Right cardiac atrium (tissue), 5 donors: ENCODE data around the gene HSD17B7. TPM values are rescaled to one million over a fixed set of nuclear protein-coding genes. Genes with fewer than 3 reads are reported as not detected.

ENCODE experiments used
- ATAC-seq, 2 donors: fragments of 200-7000 bp; cut with Tn5 transposase; one replicate each; pipeline versions ENCODE4 v1.8.0 to v1.9.1; 2020; ENCODE audit warnings: moderate library complexity in 2 of 2, mild to moderate bottlenecking in 1 of 2
- DNase-seq, 3 donors: peaks; one replicate each; pipeline ENCODE4 v3.0.0-alpha.2; 2020
- H3K27ac ChIP-seq: one replicate; pipeline ENCODE4 v1.5.1; 2013; ENCODE audit warnings: mild to moderate bottlenecking, low read length, control low read depth, moderate library complexity
- H3K27me3 ChIP-seq: one replicate; pipeline ENCODE4 v1.6.1; 2013; ENCODE audit not compliant: control insufficient read depth, insufficient read depth
- H3K4me1 ChIP-seq: one replicate; pipeline ENCODE4 v1.6.1; 2013; ENCODE audit warnings: low read length; ENCODE audit not compliant: control insufficient read depth, insufficient read depth
- H3K4me3 ChIP-seq: one replicate; pipeline ENCODE4 v1.5.1; 2013; ENCODE audit warnings: low read length, control low read depth
- H3K9me3 ChIP-seq: one replicate; pipeline ENCODE4 v1.6.1; 2013; ENCODE audit warnings: low read length; ENCODE audit not compliant: control insufficient read depth
- WGBS: extraction: QIAGEN DNeasy Blood & Tissue Kit; methylation state at CpG from one replicate; pipeline ENCODE4 v1.1.7; 2013; 5-methylcytosine and 5-hydroxymethylcytosine counted together
- intact Hi-C, 4 donors: fragments of 100-400 bp; cut with DNase I; formaldehyde crosslinking; loops; one replicate each; pipeline versions ENCODE4 v1.11.0 to v1.14.0; 2022 to 2023
- polyA plus RNA-seq: library from polyadenylated mRNA; stranded (reverse); fragments of 200-250 nt; gene quantifications from one replicate; pipeline ENCODE4 v1.2.3, GENCODE V29; 2013
- total RNA-seq, 4 donors: library from RNA; stranded (reverse); fragmentation: NEBNext Ultra II Directional; extraction: Animal tissue kit (Norgen Biotek cat#: 25700); gene quantifications; one replicate each; pipeline ENCODE4 v1.2.1, GENCODE V29; 2021
- donor health status: healthy with polysubstance abuse.
- donor health status: DM: no; HTN: yes; CAD: no.
- donor health status: DM: no; HTN: no; CAD: no.
- donor health status: DM: no; HTN: yes; CAD: no; lungs with severe emphysema.
- donor health status: DM: yes; HTN: yes; CAD: no.

HSD17B7 gene
- total and polyA plus RNA-seq, 5 donors: 5.2 to 7.3 (median 6.2) TPM

DNA sequence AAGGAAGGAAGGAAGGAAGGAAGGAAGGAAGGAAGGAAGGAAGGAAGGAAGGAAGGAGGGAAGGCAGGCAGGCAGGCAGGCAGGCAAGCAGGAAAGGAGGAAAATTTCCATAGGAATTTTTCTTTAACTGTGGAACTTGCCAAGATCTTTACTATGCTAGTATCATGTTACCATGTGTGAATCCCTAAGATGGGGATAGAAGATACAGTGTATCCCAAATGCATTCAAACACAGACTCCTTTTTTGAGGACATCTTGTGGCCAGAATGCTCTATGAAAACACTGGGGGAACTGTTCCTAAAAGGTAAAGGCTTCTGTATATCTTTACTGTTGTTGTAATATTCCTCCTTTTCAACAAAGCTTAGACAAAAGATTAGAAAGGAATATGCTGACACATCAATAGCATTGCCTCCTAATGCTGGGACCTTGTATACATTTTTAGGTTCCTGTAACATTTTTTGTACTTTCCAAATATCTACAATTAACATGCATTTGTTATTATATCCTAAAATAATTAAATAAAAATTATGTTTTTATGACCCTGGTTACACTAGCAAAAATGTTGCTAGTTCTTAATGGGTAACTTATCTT is 49.8 kb downstream of the HSD17B7 start:
- Histone ChIP-seq H3K4me3 (no peak overlapping the region), H3K4me1 (no peaks in the 10 kb centered on the region), H3K9me3 (no peaks in the 10 kb centered on the region), H3K27me3 (no peaks in the 10 kb centered on the region), H3K27ac (no peak overlapping the region)
- ATAC-seq (no peak), DNase-seq (no peak)
- intact Hi-C loops: loop anchor here in 1 of 4 donors (10.0 kb wide), 1 partner anchor 334 kb away; no protein-coding TSS in a partner anchor

DNA sequence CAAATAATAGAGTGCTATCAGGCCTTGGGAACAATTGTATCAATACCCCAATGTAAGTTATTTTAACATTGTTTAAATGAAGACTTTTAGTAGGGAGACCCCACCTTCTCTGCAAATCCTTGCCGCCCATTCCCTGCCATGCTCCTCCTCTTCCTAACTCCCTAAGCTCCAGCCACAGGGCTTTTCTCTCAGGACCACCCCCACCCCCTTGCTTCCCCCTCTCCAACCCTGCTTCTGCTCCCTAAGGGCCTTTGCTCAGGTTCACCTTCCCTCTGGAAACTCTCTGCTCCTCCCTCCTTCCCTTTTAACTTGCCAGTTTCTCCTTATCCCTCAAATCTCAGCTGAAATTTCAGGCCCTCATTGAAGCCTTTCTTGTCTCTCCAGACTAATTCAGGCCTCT is 53.7 kb downstream of the HSD17B7 start:
- no peak overlapping the region for H3K4me3 ChIP-seq
- no peaks in the 10 kb centered on the region for H3K27me3 ChIP-seq
- WGBS: 89% methylated on average over 1 of the region's 1 CpG
- H3K4me1 ChIP-seq: no peaks in the 10 kb centered on the region
- no peak for ATAC-seq
- intact Hi-C loops: loop anchor here in 1 of 4 donors (10.0 kb wide), 1 partner anchor 331 kb away; no protein-coding TSS in a partner anchor
- H3K27ac ChIP-seq: no peak overlapping the region
- H3K9me3 ChIP-seq: no peaks in the 10 kb centered on the region
- DNase-seq: no peak

DNA sequence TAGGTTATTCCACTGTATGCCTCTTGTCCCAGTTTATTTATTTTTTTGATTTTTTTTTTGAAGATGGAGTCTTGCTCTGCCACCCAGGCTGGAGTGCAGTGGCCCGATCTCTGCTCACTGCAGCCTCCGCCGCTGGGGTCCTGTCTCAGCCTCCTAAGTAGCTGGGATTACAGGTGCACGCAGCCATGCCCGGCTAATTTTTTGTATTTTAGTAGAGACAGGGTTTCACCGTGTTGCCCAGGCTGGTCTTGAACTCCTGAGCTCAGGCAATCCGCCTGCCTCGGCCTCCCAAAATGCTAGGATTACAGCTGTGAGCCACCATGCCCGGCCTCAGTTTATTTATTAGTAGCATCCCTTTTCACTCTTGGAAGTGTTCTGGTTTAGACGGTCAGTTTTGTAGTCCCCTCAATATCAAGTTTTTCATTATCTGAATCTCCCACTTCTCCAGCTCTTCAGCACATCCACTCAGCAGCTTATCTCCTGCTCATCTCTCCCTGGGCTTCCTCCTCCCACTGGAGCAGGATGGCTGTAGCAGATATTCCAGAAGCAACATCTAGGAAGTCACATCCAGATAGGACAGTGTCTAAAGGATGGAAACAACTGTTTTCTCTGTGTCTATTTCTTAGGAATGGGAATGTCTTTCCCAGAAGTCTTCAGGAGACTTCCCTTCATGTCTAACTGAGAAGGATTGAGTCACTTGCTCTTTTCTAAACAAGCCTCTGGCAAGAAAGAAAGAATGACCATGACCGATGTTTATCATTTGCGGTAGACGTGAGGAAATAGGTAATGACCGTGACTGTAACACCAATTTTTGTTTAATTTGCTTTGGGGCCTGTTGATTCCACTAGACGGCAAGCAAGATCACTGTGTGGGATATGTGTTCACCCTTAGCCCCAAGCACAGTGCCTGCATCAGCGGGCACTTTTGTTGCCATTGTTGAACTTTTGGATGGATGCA is 56.0 kb downstream of the HSD17B7 start:
- H3K4me1 ChIP-seq: no peaks in the 10 kb centered on the region
- peak in 1 of 3 donors; percentile 43 for DNase-seq
- intact Hi-C loops: loop anchor here in 2 of 4 donors (5.0 to 10.0 kb wide), 2 partner anchors 328 to 466 kb away; no protein-coding TSS in a partner anchor
- no peak for ATAC-seq
- H3K27me3 ChIP-seq: no peaks in the 10 kb centered on the region
- WGBS: 86% methylated on average over 16 of the region's 16 CpGs
- no peaks in the 10 kb centered on the region for H3K9me3 ChIP-seq
- no peak overlapping the region for H3K27ac ChIP-seq
- no peak overlapping the region for H3K4me3 ChIP-seq

DNA sequence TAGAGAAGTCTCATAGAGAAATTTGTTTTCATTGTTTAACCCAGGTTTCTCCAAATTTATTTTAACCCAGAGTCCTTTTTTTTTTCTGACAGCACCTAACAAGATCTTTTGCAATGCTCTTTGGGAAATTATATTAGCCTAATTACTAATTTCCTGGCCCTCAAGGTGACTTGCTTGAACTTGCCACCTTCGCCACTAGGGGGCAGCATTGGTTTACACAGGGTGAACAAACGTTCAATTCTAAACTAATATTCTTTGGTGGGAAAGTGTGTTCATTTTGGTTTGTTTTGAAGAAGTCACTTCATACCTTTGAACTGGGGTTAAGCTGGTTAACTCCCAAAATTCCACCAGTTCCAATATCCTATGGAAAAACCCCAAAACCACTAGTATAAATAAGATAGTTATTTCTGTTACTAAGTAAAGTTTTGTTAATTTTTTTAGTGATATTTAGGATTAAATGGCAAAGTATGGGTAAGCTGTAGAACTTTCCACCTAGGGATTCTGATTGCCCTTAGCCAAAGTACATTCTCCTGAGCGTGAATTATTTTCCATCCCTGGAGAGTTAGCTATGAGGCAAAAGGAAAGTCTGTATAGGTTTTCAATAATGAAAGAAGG is 57.4 kb downstream of the HSD17B7 start:
- no peaks in the 10 kb centered on the region for H3K27me3 ChIP-seq
- ATAC-seq (peak in 1 of 2 donors; percentile 37), DNase-seq (peak; percentile 81 to 90 (median 84))
- H3K27ac ChIP-seq: no peak overlapping the region
- WGBS: 6% methylated on average over 3 of the region's 3 CpGs
- no peaks in the 10 kb centered on the region for H3K9me3 ChIP-seq
- no peak overlapping the region for H3K4me3 ChIP-seq
- intact Hi-C loops: loop anchor here in 2 of 4 donors (5.0 to 10.0 kb wide), 2 partner anchors 327 to 464 kb away; no protein-coding TSS in a partner anchor
- H3K4me1 ChIP-seq: no peaks in the 10 kb centered on the region

DNA sequence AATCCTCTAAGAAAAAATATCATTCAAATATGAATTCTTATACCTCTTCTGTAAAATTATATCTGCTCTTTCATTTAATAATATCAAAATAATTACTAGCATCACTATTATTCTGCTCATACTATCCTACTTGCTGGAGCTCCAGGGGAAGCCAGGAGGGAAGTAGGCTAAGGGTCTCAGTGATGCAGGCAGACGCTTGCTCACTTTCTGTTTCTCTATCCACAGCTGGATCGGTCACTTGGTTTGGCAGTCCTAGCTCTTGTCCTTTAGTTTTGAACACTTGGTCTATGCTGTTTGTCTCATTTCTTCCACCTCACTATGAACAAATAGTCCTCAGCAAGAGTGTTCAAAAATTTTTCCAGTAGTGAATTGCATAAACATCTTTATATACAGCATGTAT is 59.2 kb downstream of the HSD17B7 start:
- Histone ChIP-seq H3K4me3 (no peak overlapping the region), H3K9me3 (no peaks in the 10 kb centered on the region), H3K27me3 (no peaks in the 10 kb centered on the region), H3K4me1 (no peaks in the 10 kb centered on the region), H3K27ac (no peak overlapping the region)
- WGBS: 53% methylated on average over 2 of the region's 2 CpGs
- DNase-seq: no peak
- intact Hi-C loops: loop anchor here in 3 of 4 donors (5.0 to 10.0 kb wide), 4 partner anchors 325 to 468 kb away; no protein-coding TSS in a partner anchor
- no peak for ATAC-seq

DNA sequence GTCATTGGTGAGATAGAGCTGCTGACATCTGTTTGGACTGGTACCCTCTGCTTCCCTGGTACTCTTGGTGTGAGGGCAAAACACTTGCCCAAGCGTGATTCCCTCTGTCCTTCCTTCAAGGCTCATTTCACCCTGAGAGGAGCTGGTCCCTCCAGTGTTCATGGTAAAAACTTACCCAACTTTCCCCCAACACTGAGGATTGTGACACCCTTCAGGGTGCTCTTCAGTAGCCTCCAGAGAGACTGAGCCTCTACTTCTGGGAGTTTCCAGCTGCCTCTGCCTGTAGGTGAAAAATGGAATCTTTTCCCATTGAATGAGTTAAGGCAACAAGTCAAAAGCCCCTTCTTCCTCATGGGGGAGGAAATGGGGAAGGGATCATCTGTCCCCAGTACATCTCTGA is 60.8 kb downstream of the HSD17B7 start:
- Histone ChIP-seq H3K9me3 (no peaks in the 10 kb centered on the region), H3K27me3 (no peaks in the 10 kb centered on the region), H3K27ac (no peak overlapping the region), H3K4me3 (no peak overlapping the region), H3K4me1 (no peaks in the 10 kb centered on the region)
- 59% methylated on average over 1 of the region's 1 CpG for WGBS
- intact Hi-C loops: loop anchor here in 2 of 4 donors (5.0 to 10.0 kb wide), 2 partner anchors 463 to 466 kb away; no protein-coding TSS in a partner anchor
- DNase-seq: no peak
- no peak for ATAC-seq

DNA sequence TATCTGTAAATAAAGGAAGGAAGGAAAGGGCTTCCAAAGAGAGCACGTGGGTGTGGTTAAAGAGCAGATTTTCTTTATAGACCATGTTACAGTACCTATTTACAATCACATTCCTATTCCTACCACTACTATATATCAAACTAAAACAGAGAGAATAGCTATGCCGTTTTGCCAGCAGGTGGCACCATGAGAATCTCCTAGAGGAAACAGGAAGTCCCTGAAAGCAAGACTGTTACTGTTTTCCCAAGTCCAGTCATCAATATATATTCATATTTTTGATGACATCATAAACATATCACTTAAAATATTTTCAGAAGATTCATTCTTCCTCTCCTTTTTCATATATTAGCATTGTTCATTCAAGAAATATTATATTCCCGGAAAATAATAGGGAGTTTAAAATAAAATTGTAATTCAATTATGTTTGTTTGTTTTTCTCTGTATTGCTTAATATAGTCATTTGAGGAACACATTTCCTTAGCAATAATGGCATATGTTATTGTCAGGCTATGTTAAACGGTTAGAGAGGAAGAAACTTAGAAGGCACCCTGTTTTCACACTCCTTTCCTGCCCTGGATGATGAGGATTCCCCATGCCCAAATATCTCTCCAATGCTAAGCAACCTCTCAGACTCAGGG is 63.9 kb downstream of the HSD17B7 start:
- no peaks in the 10 kb centered on the region for H3K27me3 ChIP-seq
- 32% methylated on average over 4 of the region's 4 CpGs for WGBS
- H3K27ac ChIP-seq: no peak overlapping the region
- ATAC-seq (peak; percentile 57 to 69), DNase-seq (peak; percentile 47 to 73 (median 62))
- no peak overlapping the region for H3K4me3 ChIP-seq
- H3K9me3 ChIP-seq: no peaks in the 10 kb centered on the region
- no peaks in the 10 kb centered on the region for H3K4me1 ChIP-seq
- intact Hi-C loops: loop anchor here in 2 of 4 donors (5.0 to 10.0 kb wide), 2 partner anchors 460 to 463 kb away; no protein-coding TSS in a partner anchor

DNA sequence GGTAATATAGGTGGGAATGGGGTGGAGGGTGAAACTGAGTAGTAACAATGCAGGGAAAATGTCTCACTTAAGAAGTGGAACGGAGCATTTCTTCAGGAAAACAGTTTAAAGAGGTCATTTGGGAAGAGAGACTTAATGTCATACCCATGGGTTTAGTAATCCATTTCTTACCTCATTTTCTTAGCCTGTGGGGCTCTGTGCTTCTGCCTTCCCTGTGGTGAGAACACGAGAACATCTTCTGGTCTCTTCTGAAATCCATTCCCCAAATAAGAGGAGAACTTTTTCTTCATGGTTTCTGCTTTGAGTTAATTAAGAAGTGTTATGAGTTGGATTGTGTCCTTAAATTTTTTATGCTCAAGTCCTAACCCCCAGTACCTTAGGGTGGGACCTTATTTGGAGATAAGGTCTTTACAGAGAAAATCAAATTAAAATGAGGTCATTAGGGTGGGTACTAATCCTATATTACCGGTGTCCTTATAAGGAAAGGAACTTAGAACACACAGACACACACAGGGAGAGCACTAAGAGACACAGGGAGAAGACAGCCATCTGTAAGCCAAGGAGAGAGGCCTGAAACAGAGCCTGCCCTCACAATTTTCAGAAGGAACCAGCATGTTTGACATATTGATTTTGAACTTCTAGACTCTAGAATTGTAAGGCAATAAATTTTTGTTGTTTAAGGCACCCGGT is 65.1 kb downstream of the HSD17B7 start:
- intact Hi-C loops: loop anchor here in 2 of 4 donors (5.0 to 10.0 kb wide), 2 partner anchors 457 to 459 kb away; no protein-coding TSS in a partner anchor
- Histone ChIP-seq H3K4me3 (no peak overlapping the region), H3K27me3 (no peaks in the 10 kb centered on the region), H3K27ac (no peak overlapping the region), H3K4me1 (no peaks in the 10 kb centered on the region), H3K9me3 (no peaks in the 10 kb centered on the region)
- DNase-seq (no peak), ATAC-seq (no peak)
- 86% methylated on average over 4 of the region's 4 CpGs for WGBS

DNA sequence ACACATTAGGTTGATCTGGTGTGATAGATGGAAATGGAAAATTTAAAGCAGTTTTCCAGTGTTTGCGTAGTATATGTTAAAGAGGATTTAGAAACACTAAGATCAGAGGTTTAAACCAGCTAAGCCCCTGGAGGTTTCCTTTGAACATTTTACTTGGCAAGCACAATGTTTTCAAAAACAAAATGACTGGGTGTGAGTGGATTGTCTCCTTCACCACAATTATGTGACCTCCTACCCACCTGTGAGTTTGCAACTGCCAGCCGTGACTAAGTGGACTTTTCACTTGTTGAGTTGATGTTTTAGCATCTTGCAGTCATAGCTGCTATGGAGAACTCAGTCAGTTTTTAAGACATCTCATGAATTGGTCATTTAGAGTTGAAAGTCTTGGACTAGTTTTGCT is 65.8 kb downstream of the HSD17B7 start:
- no peaks in the 10 kb centered on the region for H3K9me3 ChIP-seq
- 81% methylated on average over 2 of the region's 2 CpGs for WGBS
- no peak overlapping the region for H3K27ac ChIP-seq
- DNase-seq: no peak
- intact Hi-C loops: loop anchor here in 2 of 4 donors (5.0 to 10.0 kb wide), 2 partner anchors 456 to 459 kb away; no protein-coding TSS in a partner anchor
- ATAC-seq: no peak
- H3K4me1 ChIP-seq: peaks cover 3% of the 10 kb centered on the region
- no peak overlapping the region for H3K4me3 ChIP-seq
- no peaks in the 10 kb centered on the region for H3K27me3 ChIP-seq

DNA sequence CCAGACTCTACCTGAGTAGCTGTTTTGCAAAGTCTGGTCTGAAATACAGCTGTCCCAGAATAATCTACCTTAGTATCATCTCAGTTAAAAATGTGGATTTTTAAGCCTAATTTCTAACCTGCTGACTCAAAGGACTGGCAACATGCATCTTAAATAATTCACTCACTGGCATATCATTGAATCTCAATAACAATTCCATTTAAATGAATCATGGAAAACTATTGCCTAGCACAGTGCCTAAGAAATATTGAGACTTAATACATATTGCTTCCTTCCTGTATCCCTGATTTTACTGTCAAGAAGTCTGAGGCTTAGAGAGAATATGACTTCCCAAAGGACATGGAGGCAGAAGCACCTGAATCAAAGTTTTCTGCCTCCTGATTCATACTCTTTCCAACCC is 67.3 kb downstream of the HSD17B7 start:
- H3K4me3 ChIP-seq: no peak overlapping the region
- intact Hi-C loops: loop anchor here in 2 of 4 donors (5.0 to 10.0 kb wide), 2 partner anchors 454 to 457 kb away; no protein-coding TSS in a partner anchor

More for the DNA sequence above, 67.3 kb downstream of the HSD17B7 start:
- Histone ChIP-seq H3K9me3 (no peaks in the 10 kb centered on the region), H3K27me3 (no peaks in the 10 kb centered on the region), H3K4me1 (peaks cover 7% of the 10 kb centered on the region), H3K27ac (no peak overlapping the region)
- ATAC-seq (no peak), DNase-seq (no peak)
